Placental pericyte (primary cell): Measurements from ENCODE around the gene IMPG2. TPM values are rescaled to one million over a fixed set of nuclear protein-coding genes. Genes with fewer than 3 reads are reported as not detected.

ENCODE experiments used
- total RNA-seq: library from RNA; depleted of rRNA; stranded (reverse); fragments of >200 nt; gene quantifications from 2 replicates; pipeline ENCODE4 v1.2.3, GENCODE V29; 2012

Gene IMPG2
- 0.14 and 0.22 TPM in 2 replicates for total RNA-seq

DNA sequence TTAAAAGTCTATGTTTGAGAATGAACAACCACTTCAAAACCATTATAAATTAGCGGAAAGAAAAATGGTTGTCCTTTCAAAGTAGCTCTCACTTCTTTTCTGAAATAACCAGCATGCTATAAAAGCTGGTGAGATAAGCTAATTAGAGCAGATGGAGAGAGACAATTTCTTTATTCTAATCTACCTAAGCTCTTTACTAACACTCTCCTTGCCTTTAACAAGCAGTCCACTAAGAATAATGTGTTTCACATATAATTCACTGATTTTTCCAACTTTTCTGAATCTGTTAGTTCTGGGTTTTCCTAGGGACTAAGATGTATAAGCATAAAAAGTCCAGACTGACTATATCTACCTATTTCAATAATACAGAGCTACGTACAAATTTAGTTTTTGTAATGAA lies at the start of gene IMPG2:
TSS of gene IMPG2 (minus strand) at position 101 of the 400 bp plus-strand sequence. CDS start 203 bp downstream, outside the sequence.

Other genes starting within 250 kb of the IMPG2 start
- gene SENP7, start 192.6 kb upstream of the IMPG2 start, total RNA-seq: 10.6 and 11.4 TPM in 2 replicates
- 17.7 and 27.6 TPM in 2 replicates for gene TRMT10C, start 241.3 kb upstream of the IMPG2 start, total RNA-seq